ENCODE results near the gene NR2C2.

NR2C2 gene

DNA sequence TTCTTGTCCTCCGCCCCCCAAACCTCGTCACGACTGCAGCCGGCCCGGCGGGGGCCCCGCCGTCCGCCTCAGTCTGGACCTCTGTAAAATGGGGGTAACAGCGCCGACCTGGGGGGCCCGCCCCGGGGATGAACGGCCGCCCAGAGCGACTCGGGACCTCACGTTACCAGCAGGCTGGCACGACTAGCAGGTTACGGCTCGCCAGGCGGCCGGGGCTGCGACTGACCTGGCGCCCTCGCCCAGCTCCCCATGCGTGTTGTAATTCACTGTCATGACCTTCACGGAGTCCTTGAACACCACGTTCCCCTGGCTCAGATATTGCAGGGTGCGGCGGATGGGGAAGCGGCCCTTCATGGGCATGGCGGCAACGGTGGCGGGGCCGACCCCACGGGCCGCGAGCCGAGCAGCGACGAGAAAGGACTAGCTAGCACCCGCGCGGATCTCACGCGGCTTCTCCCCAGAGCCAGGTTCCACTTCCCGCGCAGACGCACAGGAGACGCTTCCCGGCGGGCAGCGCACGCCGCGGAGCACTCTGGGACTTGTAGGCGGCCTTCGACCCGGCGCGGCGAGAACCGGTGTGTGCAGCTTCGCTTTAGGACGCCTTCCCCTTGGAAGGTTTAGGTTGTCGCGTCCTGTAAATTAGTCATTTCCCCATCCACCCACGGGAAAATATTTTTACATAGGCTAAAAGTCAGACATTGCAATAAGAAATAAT lies 117.6 kb downstream of the NR2C2 start, which contains the start of gene MRPS25:
MRPS25 (minus strand) TSS at position 481 of the 715 bp plus-strand sequence; CDS start at position 360, 121 bp downstream.
- TF ChIP-seq OSR1 (CRISPR knock-in tag; IDR thresholded peaks at IDR 0.05) = no peak
- no peak for TF ChIP-seq SNAI2 (CRISPR knock-in tag; IDR thresholded peaks at IDR 0.05)
- peak; percentile 99 for ATAC-seq

DNA sequence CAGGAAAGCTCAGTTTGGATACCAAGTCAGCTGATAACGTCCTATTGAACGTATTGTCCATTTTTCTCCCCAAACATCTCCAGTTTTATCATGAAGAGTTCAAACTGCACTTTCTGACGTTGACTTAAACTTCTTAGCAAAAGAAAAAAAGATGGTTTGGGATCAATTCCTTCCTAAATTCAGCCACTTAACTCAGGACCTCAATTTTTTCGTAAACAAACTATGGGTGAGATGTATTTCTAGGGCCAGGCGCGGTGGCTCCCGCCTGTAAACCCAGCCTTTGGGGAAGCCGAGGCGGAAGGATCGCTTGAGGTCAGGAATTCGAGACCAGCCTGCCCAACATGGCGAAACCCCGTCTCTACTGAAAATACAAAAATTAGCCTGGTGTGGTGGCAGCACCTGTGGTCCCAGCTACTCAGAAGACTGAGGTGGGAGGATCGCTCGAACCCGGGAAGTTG lies 118.2 kb downstream of the NR2C2 start:
- TF ChIP-seq PPARA (CRISPR knock-in tag; IDR thresholded peaks at IDR 0.05; ENCODE audit: borderline replicate concordance) (no peak), ESRRG (CRISPR knock-in tag; IDR thresholded peaks at IDR 0.05) (no peak)
- TF ChIP-seq, protein P1, sequence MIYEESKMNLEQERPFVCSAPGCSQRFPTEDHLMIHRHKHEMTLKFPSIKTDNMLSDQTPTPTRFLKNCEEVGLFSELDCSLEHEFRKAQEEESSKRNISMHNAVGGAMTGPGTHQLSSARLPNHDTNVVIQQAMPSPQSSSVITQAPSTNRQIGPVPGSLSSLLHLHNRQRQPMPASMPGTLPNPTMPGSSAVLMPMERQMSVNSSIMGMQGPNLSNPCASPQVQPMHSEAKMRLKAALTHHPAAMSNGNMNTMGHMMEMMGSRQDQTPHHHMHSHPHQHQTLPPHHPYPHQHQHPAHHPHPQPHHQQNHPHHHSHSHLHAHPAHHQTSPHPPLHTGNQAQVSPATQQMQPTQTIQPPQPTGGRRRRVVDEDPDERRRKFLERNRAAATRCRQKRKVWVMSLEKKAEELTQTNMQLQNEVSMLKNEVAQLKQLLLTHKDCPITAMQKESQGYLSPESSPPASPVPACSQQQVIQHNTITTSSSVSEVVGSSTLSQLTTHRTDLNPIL (CRISPR knock-in tag; IDR thresholded peaks at IDR 0.05; ENCODE audit: low read depth) = no peak
- ATAC-seq = no peak

DNA sequence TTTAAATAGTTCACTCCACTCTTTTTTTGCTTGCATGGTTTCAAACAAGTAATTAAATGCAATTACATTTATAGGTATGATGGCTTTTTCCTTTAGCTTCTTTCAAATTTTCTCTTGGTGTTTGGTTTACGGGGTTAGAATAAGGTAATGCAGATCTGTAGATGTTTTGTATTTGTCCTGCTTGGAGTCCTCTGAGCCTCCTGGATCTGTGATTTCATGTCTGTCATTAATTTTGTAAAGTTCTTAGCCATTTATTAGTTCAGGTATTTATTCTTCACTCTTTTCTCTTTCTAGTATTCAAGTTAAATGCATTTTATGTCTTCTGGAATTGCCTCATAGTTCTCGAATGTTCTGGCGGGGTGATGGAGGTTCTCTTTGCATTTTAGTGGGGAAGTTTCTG lies 119.1 kb downstream of the NR2C2 start:
- ATAC-seq = no peak

More for the DNA sequence above, 119.1 kb downstream of the NR2C2 start:
- TF ChIP-seq, protein P2, sequence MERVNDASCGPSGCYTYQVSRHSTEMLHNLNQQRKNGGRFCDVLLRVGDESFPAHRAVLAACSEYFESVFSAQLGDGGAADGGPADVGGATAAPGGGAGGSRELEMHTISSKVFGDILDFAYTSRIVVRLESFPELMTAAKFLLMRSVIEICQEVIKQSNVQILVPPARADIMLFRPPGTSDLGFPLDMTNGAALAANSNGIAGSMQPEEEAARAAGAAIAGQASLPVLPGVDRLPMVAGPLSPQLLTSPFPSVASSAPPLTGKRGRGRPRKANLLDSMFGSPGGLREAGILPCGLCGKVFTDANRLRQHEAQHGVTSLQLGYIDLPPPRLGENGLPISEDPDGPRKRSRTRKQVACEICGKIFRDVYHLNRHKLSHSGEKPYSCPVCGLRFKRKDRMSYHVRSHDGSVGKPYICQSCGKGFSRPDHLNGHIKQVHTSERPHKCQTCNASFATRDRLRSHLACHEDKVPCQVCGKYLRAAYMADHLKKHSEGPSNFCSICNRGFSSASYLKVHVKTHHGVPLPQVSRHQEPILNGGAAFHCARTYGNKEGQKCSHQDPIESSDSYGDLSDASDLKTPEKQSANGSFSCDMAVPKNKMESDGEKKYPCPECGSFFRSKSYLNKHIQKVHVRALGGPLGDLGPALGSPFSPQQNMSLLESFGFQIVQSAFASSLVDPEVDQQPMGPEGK (CRISPR knock-in tag; IDR thresholded peaks at IDR 0.05; ENCODE audit: borderline replicate concordance) = no peak
- TF ChIP-seq, protein P3, sequence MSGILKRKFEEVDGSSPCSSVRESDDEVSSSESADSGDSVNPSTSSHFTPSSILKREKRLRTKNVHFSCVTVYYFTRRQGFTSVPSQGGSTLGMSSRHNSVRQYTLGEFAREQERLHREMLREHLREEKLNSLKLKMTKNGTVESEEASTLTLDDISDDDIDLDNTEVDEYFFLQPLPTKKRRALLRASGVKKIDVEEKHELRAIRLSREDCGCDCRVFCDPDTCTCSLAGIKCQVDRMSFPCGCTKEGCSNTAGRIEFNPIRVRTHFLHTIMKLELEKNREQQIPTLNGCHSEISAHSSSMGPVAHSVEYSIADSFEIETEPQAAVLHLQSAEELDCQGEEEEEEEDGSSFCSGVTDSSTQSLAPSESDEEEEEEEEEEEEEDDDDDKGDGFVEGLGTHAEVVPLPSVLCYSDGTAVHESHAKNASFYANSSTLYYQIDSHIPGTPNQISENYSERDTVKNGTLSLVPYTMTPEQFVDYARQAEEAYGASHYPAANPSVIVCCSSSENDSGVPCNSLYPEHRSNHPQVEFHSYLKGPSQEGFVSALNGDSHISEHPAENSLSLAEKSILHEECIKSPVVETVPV (CRISPR knock-in tag; IDR thresholded peaks at IDR 0.05) = no peak
- TF ChIP-seq, protein P1 (CRISPR knock-in tag; IDR thresholded peaks at IDR 0.05; ENCODE audit: low read depth) = no peak
- TF ChIP-seq OSR1 (CRISPR knock-in tag; IDR thresholded peaks at IDR 0.05) (no peak), SNAI2 (CRISPR knock-in tag; IDR thresholded peaks at IDR 0.05) (no peak), TCF4 (CRISPR knock-in tag; IDR thresholded peaks at IDR 0.05; ENCODE audit: borderline replicate concordance) (no peak), ZC3H10 (CRISPR knock-in tag; IDR thresholded peaks at IDR 0.05) (no peak), ESRRG (CRISPR knock-in tag; IDR thresholded peaks at IDR 0.05) (no peak), ZNF565 (CRISPR knock-in tag; conservative IDR thresholded peaks at IDR 0.05; ENCODE audit: low read depth) (no peak), ZNF70 (CRISPR knock-in tag; IDR thresholded peaks at IDR 0.05) (no peak), PPARA (CRISPR knock-in tag; IDR thresholded peaks at IDR 0.05; ENCODE audit: borderline replicate concordance) (no peak), TOX (CRISPR knock-in tag; IDR thresholded peaks at IDR 0.05; ENCODE audit: borderline replicate concordance) (no peak), ISL1 (CRISPR knock-in tag; IDR thresholded peaks at IDR 0.05) (no peak), ZFP30 (CRISPR knock-in tag; IDR thresholded peaks at IDR 0.05) (no peak), RARB (CRISPR knock-in tag; IDR thresholded peaks at IDR 0.05) (no peak), BACH2 (CRISPR knock-in tag; IDR thresholded peaks at IDR 0.05; ENCODE audit: borderline replicate concordance) (no peak), ZNF8 (CRISPR knock-in tag; IDR thresholded peaks at IDR 0.05) (no peak), ZFP3 (CRISPR knock-in tag; IDR thresholded peaks at IDR 0.05) (no peak)
- TF ChIP-seq, protein P4, sequence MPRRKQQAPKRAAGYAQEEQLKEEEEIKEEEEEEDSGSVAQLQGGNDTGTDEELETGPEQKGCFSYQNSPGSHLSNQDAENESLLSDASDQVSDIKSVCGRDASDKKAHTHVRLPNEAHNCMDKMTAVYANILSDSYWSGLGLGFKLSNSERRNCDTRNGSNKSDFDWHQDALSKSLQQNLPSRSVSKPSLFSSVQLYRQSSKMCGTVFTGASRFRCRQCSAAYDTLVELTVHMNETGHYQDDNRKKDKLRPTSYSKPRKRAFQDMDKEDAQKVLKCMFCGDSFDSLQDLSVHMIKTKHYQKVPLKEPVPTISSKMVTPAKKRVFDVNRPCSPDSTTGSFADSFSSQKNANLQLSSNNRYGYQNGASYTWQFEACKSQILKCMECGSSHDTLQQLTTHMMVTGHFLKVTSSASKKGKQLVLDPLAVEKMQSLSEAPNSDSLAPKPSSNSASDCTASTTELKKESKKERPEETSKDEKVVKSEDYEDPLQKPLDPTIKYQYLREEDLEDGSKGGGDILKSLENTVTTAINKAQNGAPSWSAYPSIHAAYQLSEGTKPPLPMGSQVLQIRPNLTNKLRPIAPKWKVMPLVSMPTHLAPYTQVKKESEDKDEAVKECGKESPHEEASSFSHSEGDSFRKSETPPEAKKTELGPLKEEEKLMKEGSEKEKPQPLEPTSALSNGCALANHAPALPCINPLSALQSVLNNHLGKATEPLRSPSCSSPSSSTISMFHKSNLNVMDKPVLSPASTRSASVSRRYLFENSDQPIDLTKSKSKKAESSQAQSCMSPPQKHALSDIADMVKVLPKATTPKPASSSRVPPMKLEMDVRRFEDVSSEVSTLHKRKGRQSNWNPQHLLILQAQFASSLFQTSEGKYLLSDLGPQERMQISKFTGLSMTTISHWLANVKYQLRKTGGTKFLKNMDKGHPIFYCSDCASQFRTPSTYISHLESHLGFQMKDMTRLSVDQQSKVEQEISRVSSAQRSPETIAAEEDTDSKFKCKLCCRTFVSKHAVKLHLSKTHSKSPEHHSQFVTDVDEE (CRISPR knock-in tag; IDR thresholded peaks at IDR 0.05) = no peak
- TF ChIP-seq, protein P5, sequence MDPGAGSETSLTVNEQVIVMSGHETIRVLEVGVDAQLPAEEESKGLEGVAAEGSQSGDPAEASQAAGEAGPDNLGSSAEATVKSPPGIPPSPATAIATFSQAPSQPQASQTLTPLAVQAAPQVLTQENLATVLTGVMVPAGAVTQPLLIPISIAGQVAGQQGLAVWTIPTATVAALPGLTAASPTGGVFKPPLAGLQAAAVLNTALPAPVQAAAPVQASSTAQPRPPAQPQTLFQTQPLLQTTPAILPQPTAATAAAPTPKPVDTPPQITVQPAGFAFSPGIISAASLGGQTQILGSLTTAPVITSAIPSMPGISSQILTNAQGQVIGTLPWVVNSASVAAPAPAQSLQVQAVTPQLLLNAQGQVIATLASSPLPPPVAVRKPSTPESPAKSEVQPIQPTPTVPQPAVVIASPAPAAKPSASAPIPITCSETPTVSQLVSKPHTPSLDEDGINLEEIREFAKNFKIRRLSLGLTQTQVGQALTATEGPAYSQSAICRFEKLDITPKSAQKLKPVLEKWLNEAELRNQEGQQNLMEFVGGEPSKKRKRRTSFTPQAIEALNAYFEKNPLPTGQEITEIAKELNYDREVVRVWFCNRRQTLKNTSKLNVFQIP (CRISPR knock-in tag; IDR thresholded peaks at IDR 0.05; ENCODE audit: borderline replicate concordance, low read depth) = no peak
